ENCODE measurements around the gene OPALIN.

Gene OPALIN

DNA sequence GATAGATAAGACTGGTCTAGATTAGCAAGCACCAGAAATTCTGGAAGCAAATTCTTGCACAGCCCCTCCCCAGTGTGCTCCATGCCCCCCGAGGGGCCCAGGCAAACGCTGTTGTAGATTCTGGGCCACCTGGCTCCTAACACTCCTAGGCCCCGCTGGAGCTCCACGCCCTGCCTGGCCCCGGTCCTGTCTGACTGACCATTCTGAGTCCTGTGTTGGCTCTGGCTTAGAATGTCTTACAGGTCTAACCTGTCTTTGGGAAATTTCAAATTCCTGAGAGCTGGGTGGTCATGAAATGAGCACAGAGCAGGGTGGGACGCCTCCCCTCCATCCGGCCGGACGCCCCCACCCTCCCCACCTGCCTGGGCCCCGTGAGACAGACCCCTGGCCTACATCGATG, 12.6 kb upstream of the OPALIN start:
- DNase-seq = no peak

DNA sequence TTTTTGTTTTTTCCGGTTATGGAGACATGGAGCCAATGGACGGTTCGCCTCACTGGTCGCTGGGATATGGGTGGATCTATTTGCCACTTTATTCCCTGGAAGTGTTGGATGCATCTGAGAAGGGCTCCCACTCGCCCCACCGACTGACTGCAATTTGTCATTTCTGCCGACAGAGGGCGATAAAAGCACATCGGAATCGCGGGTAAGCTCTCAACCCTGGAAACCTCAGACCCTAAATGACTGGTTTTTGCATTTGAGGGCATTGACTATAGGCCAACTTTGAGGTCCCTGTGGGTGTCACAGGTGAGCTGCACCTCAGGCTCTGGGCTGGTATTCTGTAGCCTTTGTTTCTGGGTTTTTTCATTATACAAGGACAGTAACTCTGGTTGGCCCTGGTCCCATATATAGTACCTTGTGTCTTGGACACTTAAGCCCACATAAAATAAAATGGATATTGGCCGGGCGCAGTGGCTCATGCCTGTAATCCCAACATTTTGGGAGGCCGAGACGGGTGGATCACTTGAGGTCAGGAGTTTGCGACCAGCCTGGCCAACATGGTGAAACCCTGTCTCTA, 11.9 kb upstream of the OPALIN start:
- peak; percentile 4 for DNase-seq

DNA sequence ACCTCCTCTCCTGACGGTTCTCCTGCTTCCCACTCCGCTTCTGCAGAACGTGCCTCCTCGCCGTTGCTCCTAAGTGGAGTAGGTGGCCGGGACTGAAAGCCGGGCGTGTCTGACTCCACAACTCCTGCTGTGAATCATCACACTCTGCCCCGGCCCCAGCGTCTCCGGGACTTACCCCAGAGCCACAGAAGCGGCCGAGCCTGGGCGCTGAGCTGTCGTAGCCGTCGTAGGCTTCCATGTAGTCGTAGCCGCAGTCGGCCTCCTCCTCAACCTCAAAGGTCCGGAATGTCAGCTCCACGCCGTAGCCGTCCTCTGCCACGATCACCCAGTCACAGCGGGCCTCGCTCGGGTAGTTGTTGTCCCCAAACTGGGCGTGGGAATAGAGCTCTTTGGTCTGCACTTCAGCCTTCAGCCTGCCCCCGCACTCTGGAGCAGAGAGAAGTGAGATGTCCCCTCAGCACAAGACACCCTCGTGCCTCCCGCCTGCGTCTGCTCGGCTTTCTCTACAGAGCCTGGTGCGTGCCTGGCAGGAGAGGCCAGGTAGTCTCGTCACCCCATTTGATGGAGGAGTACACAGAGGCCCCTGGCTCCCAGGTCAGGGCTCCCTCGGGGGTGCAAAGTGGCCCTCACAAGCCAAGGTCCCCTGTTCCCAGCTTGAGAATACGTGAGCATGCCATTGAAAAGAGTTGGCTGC, 11.2 kb upstream of the OPALIN start:
- no peak for DNase-seq

DNA sequence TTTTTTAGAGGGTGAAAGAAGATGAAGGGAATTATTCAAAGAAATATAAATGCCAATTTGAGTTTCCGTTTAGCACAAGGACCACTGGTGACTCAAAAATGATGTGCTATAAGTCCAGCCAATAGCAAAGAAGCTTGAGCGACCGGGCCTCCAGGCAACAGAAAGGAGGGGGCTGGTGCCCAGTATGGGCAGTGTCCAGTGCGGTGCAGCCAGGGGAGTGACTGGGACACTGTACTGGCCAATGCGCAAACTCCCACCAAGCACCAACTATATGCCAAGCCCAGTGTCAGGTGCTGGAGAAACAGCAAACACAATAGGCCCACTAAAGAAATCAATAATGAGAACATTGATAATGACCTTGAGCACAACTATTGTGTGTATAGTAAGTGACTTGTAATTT, 10.2 kb upstream of the OPALIN start:
- no peak for DNase-seq

DNA sequence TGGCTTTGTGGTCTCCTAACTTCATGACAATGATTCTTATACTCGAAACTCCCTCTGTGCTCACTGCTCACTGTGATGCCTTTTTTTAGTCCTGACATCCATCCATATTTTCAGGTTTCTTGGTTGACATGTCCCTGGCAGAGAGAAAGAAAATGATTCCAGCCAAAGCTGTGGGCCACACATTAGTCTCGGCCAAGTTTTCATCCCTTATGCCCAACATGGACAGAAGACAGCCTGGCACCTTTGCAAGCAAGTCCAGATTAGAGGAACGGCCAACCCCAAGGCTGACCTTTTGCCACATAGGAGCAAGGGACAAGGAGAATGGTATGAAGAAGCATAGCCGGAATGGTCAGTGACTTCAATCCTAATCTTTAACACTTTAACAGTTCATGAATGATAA, 8.7 kb upstream of the OPALIN start:
- no peak for DNase-seq

DNA sequence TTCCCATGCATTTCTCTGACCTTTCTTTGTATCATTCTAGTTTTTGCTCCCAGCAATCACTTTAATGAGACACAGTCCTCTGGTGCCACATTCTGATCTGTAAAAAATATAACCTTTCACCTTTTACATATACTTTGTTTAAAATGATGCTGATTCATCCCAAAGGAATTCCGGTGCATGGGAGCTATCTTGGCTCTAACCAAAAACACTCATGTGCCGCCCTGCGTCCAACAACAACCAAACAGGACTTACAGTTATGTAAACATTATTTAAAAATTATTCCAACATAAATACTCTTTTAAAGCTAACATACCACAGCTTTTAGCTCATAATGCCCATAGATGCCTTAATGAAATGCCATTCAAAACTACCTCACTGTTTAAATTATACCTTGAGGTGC, 7.7 kb upstream of the OPALIN start:
- DNase-seq = no peak

DNA sequence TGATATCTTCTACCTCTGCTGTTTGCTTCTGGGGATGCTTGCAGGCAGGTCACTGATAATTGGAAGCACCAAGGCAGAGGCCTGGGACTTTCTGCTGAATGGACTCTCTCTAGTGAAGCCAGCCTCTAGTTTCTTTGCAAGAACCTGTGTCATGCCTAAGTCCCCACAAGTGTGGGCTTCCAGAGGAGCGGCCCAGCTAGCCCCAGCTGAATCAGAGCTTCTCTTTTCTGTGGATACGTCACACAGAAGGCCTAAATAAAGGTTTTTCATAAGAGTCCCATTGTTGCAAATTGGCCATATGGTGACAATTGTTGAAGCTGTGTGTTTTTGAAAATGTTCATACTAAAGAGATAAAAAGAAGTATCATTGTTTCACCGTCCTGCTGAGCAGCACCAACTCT, 6.8 kb upstream of the OPALIN start:
- no peak for DNase-seq

DNA sequence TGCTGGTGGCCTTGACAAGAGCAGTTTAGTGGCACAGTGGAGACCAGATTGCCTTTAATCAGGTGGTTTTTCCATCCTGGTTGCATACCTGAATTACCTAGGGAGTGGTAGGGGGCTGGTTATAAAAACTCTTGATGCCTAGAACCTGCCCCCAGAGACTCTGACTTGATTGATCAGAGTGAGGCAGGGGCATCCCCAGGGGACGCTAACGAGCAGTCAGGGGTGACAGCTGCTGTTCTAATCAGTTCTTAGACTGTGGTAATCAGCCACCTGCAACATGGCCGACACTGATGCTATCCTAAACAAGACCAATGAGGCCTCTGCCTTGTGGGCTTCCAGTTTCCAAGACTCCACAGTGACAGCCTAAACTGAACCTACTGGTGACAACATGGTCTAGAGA, 2.0 kb upstream of the OPALIN start:
- DNase-seq = no peak

DNA sequence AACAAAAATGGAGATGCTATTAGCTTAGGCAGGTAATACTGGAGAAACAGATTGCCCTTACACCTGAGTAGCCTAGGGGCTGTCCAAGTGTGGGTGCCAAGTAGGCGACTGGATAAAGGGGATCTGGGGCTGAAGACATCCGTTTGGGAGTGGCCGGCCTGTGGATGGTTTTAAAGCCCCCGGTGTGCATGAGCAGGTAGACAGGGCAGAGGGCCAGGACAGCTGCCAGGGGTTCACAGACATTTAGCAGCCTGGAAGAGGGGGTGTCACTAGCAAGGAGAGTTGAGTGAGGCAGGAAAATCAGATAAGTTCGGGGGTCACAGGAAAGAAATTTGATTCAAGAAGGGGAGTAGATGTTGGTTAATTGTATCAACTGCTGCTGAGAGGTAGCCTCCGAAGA, 1.5 kb upstream of the OPALIN start:
- DNase-seq = no peak

DNA sequence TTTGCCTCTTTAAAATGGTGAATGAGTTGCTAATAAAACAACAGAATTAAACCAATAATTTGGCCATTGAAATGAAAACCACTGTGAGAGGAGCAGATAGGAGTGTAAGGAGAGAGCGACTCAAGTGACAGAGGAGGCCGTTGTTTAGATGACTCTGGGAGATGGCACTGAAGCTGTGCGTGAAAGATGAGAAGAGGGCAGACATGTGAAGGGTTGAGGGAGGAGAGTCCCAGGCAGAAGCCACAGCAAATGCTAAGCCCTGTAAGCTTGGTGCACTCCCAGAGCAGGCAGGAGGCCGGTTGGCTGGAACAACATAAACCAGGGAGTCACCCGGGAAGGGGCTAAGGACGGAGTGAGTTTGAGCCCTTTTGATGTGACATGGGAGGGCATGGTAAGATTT, 814 bp upstream of the OPALIN start:
- no peak for DNase-seq

DNA sequence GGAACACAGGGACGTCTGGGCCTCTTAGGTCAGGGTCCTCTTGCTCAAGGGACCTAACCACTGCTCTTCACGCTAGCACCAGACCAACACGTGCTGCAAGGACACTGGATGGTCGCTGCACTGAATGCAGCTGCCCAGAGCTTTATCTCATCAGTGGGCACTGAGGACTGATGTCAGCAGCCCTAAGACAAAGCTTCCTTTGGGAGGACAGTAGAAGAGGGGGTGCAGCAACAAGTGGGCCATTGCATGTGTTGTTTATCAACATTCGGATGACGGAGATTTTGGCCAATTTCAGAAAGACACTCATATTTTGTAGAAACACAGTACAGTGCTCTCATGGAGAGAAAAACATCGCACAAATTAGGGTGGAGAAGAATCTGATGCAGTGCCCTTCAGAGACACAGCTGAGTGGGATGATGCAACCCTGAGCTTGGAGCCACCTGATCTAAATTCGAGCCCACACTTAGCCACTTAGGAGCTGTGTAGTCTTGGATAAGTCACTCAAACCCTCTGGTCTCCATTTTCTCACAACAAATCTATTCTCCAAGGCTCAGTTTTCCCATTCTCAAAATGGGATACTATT, 1.7 kb downstream of the OPALIN start:
- no peak for DNase-seq

DNA sequence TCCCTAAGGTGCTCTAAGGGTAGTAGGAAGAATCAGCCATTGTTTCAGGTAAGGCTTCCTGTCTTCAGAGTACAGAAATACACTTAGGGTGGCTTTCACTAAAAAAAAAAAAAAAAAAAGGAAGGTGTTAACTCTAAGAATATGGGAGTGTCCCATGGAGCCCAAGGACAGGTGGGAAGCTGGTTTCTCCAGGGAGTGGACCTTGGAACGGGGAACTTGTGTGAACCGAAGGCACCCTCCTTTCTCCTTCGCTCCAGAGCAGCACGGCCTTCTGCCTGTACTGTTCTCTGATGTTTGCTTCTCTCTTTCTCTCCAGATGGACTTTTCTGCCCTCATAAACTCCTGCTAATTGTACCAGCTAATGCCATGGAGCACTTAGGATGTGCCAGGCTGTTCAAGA, 6.2 kb downstream of the OPALIN start:
- no peak for DNase-seq

DNA sequence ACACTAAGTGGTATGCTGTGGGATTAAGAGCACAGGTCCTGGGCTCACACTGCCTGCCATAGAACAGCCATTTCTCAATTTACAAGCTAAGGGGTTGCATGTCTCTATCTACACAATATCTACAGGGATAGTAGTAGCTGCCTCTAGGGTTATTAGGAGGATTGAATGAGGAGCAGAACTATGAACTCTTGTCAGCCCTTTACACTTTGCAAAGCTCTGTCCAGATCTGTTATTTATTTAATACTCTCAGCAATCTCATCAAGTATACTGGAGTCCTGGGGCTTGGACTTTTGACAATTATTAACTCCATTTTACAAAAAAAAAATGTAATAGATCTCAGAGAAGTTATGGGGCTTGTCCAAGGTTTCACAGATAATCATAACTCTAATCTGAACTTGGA, 6.8 kb downstream of the OPALIN start:
- no peak for DNase-seq

DNA sequence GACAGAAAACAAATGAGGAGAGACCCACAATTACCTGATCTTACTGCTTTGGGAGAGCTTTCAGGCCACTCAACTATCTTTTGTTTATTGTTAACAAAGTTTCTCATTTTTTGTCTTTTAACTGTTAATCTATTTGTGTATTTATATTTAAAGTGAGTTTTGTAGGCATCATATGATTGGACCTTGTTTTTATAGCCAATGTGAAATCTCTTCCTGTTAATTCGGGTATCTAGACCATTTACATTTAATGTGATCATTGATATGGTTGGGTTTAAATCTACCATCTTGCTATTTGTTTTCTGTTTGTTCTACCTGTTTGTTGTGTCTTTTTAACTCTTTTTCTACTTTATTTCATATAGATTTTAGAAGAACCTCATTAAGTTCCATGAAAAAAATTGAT, 12.5 kb downstream of the OPALIN start:
- no peak for DNase-seq

DNA sequence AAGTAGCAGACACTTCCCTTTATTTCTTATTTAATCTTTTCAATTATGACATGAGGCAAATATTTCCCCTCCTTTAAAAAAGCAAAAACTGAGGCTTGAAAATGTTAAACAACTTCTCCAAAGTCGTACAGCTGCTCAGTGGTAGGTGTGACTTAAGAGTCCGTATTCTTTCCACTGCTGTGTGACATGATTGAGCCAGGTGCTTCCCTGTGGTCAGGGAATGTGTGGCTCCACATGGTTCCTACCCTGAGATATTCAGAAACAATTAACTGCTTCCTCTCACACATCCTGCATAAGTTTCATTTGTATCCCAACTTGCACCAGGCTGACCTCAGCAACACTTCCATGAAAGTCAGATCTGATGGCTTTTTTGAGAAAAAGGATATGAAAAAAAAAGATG, 13.6 kb downstream of the OPALIN start:
- no peak for DNase-seq

DNA sequence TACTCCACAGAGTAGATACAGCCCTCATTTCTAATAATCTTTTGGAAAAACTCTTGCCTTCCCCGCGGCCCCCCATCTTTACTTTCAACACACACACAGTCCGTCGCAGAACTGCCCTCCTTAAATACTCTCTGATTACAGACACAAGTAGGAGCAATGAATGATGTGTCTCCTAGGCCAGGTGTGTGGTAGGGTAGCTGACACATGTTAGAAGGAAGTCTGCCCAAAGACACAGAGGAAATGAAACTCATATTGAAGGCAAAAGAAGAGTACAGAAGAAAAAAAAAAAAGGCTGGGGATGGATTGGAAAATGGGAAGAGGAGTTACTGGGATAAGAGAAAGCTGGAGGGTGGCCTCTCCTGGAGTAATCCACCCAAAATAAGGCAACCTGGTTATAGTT, 14.6 kb downstream of the OPALIN start:
- no peak for DNase-seq

DNA sequence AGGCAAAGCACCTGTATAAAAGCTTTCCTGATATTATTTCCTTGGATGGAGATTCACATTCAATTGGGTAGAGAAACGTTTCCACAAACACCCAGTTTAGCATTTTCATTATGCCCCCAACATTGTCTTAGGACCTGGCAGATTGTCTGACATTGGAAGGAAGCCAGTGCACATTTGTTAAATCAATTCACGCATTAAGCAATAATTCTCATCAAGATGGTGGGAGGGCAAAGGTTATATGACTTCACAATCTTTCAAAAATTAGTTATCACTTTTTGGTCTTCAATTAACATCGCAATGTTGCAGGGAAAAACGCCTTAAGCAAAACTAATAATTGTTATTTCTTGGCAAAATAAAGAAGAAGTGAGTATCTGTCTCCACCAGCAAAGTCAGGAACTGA, 16.4 kb downstream of the OPALIN start:
- DNase-seq = no peak

DNA sequence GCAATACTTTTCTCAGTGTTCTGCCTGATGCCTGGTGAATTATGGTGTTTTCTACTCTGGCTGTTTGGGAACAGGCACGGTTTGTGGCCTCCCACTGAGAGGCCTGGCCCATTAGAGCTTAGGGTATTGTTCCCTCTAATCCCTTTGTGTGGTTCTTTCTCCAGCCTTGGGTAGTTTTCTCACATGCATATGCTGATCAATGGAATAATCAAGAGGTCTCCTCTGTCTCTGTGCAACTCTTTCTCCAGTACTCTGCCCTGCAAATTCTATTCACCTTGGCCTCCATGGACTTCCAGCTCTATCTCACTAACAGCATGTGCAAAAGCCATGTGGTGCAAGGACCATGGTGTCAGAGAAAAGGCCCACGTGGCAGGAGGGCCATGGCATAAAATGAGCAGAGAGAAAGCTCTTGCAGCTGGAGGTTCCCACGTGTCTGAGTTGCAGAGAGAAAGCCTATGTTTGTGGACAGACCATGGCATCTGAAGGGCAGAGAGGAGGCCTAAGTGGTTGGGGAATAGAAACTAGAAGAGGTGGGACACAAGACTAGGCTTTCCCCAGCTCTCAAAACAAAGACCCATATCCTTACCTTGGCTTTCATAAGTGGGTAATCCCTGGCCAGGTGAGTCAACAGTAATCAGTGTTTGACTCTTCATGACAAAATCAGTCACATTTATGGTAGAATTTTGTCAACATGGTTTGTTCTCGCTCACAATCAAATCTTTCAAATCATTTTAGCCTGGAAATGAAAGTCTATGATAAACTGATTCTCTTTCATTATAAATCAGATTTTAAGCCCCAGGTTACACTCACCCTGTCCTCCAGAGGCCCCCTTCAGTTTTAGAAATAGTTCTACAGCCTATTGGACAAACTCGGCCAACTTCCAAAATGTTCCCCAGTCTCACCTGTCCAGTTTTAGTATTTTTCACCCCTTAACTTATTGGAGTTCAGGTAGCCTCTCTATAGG, 17.3 kb downstream of the OPALIN start:
- DNase-seq = no peak

DNA sequence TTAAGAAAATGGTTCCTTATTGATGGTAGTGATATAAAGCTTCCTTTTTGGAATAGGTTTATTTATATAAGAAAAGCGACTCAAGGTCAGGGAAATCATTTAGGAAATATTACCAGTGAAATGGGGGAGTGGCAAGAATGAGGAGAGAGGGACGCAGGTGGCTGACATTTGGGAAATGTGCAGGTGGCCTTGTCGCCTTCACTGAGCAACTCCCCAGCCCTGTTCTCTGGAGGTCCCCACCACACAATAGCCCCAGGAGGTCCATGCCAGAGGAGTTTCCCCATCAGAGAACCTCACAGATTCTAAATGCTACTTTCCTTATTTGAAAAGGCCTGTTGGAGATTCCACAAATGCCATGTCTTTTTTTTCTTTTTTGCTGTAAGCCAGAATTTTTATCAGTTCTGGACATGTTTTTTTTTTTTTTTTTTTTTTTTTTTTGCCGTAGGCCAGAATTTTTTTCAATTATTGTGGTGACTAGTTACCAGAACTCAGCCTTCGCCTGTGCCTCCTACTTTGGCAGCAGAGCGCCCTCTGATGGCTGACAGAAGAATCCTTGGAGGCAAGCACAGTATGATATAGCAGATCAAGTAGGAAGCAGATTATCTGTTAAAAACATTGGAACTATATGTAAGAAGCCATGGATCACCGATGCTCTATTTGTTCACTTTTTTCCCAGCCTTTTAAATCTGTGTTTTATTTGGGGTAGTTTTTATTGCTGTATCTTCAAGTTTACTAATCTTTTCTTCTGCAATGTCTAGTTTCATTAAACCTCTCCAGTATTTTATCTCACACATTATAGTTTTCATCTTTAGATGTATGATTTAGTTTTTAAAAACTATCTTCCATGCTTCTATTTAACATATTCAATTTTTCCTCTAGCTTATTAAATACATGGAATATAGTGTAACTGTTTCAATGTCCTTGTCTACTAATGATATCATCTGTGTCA, 18.6 kb downstream of the OPALIN start:
- DNase-seq = peak; percentile 9

DNA sequence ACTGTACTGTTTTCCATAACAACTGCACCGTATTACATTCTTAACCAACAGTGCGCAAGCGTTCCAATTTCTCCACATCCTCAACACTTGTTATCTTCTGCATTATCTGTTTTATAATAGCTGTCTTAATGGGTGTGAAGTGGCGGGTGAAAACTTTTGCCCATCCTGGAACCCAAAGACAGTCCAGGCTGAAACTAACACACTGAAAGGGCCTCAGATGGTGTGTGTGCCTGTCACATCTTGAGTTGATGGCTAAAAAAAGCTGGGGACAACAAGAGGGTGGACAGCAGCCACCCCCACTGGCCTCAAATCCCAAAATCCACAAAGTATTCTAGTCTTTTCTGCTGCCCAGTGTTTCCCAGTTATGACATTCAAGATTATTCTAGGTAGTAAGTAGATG, 19.4 kb downstream of the OPALIN start:
- no peak for DNase-seq

DNA sequence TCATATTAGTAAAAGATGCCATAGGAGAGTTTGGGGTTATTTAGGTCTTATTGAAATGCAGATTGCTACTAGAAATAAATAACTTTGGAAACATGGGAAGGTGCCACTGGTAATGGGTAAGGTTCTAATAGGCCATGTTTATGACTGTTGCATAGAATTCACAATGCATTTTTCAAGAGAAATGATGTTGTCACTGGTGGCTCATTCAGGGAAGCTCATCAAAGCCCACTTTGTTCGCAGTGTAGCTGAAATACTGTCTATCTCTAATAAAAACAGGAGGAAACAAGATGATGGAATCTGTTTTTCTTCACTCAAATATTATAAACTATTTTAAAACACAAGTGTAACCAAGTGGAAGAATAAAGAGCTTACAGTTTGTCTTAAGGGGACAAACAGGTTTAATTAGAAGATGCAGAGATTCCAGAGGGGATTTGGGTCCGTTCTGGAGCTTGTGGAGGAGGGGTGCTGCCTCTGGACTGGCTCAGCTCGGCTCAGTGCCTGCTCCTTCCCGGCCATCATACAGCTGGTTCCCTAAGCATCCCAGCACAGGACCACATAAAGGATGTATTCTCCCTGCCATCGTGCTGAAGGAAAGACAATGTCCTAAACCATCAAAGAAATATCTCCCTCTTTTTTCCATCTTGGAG, 20.4 kb downstream of the OPALIN start:
- no peak for DNase-seq

DNA sequence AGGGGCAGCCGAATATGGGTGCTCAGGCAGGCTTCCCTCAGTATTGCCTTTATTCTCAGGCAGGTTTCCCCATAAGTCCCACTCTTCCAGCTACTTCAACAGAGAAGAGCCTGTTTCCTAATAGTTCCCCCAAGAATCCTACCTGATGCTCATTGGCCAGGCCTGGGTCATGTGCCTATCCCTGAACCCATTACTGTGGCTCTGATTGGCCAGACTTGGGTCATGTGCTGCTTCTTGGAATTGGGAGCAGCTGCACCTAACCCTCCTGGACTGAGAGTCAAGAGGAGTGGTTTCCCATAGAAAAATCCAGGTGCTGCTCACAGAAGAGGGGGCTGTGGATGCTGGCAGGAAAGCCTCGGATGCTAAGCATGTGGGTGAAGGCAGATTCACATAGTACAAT, 21.7 kb downstream of the OPALIN start:
- DNase-seq = no peak

All from DMS153 (cell line).